Endothelial cell of umbilical vein (primary cell): ENCODE measurements around the gene DNAH9.

Experiments
- JUN ChIP-seq: IDR thresholded peaks from 2 replicates; pipeline ENCODE4 v1.6.1; 2011; ENCODE audit warnings: borderline replicate concordance, low read depth; ENCODE audit not compliant: insufficient read length, insufficient read depth
- POLR2AphosphoS5 ChIP-seq: IDR thresholded peaks from 2 replicates; pipeline ENCODE4 v1.6.1; 2012; ENCODE audit warnings: low read depth, mild to moderate bottlenecking, control low read depth, low read length, moderate library complexity; ENCODE audit not compliant: insufficient read depth

DNA sequence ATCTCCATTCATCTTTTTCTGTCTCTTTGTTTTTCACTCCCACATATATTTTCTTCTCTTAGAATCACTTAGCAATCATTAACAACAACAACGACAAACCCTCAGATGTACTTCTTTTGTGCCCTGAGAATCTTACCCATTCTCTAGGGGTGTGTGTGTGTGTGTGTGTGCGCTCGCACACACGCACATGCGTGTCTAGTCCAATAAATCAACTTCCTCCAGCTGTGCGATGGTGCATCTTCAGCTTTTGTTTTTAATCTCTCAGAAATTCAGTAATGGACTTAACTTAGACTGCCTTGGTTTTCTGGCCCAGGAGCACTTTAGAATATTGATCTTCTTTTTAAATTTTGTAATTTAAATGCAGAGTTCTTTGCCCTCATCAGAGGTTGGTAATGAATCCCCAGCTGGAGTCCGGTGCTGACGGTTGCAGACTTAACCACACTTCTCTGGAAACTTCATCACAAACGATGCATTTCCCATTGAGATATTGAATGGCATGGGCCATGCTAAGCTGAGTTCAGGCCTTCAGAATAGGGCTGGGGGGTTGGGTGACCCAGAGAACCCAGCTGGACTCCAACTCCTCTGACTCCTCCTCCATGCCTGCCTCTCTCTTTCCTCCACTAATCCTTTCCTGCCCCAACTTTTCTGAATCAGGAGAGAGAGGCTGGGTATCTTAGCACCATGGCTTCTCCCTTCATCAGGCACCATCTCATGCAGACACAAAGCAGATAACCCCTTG lies 205.1 kb downstream of the DNAH9 start:
- TF ChIP-seq POLR2AphosphoS5 (no peak), JUN (no peak)
